C4-2B (cell line): Measurements from ENCODE around the gene IBA57.

Experiments used
- ZFX ChIP-seq: fragments of 450-650 bp; IDR thresholded peaks from 2 replicates; pipeline ENCODE4 v1.6.1; 2017
- TF ChIP-seq, protein P1 (sequence below): fragments of 450-650 bp; conservative IDR thresholded peaks from 2 replicates; pipeline ENCODE4 v1.5.1; 2017; ENCODE audit warnings: mild to moderate bottlenecking

DNA sequence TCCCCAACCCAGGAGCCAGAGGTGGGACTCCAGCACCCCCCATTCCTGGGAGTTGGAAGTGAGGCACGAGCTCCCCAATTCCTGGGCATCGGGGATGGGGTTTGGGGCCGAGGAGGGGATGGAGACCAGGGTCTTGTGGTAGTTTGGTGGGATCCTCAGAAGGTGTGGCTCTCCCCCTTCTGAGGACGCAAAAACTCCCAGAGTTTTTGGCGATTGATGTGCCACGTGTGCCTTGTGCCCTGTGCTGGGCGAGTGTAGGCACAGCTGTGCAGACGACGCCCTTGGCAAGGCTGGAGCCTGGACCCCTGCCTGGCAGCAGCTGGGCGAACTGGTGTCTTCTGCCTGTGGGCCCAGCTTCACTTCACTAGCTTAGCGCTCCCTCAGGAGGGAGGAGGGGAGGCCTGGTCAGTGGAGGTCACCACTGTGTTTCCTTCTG lies 22.9 kb upstream of the IBA57 start:
- TF ChIP-seq, protein P1, sequence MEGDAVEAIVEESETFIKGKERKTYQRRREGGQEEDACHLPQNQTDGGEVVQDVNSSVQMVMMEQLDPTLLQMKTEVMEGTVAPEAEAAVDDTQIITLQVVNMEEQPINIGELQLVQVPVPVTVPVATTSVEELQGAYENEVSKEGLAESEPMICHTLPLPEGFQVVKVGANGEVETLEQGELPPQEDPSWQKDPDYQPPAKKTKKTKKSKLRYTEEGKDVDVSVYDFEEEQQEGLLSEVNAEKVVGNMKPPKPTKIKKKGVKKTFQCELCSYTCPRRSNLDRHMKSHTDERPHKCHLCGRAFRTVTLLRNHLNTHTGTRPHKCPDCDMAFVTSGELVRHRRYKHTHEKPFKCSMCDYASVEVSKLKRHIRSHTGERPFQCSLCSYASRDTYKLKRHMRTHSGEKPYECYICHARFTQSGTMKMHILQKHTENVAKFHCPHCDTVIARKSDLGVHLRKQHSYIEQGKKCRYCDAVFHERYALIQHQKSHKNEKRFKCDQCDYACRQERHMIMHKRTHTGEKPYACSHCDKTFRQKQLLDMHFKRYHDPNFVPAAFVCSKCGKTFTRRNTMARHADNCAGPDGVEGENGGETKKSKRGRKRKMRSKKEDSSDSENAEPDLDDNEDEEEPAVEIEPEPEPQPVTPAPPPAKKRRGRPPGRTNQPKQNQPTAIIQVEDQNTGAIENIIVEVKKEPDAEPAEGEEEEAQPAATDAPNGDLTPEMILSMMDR = no peak
- TF ChIP-seq ZFX = no peak
